ENCODE results near the gene NRCAM. TPM values are rescaled to one million over a fixed set of nuclear protein-coding genes. Genes with fewer than 3 reads are reported as not detected.

Gene NRCAM
- total and polyA plus RNA-seq, 2 of the 8 experiments (the other 6 are each of a cell fraction or from before 2014, with no cell fraction given): 2.7 to 3.8 TPM

DNA sequence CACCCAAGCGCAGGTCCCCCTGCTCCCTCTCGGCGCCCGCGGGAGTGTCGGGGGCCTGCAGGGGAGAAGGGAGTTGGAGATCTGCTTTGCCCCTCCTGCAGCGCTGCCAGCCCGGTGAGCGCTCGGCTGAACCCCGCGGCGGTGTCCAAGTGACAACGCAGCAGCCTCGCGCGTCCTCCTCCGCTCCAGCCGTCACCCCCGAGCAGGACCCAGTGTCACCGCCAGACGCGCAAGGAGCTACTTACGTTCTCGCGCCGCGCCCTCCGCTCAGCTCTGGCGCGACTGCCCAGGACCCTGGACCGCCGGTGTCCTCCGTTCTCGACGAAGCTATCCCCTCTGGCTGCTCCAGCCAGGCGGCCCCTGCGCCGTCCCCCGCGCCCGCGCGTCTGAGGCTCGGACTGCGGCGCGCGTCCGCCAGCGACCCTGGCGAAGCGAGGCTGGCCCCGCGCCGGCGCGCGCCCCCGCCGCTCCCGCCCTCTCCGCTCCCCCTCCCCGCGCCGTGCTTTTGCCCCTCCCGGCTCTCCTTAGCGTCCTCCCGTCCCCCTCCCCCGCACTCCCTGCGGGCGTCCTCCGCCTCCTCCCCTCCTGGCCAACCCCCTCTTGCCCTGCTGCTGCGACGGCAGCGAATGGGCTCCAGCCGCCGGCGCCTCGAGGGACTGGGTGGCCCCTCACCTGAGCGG lies at the start of gene NRCAM (continued):
- TF ChIP-seq, protein P1, sequence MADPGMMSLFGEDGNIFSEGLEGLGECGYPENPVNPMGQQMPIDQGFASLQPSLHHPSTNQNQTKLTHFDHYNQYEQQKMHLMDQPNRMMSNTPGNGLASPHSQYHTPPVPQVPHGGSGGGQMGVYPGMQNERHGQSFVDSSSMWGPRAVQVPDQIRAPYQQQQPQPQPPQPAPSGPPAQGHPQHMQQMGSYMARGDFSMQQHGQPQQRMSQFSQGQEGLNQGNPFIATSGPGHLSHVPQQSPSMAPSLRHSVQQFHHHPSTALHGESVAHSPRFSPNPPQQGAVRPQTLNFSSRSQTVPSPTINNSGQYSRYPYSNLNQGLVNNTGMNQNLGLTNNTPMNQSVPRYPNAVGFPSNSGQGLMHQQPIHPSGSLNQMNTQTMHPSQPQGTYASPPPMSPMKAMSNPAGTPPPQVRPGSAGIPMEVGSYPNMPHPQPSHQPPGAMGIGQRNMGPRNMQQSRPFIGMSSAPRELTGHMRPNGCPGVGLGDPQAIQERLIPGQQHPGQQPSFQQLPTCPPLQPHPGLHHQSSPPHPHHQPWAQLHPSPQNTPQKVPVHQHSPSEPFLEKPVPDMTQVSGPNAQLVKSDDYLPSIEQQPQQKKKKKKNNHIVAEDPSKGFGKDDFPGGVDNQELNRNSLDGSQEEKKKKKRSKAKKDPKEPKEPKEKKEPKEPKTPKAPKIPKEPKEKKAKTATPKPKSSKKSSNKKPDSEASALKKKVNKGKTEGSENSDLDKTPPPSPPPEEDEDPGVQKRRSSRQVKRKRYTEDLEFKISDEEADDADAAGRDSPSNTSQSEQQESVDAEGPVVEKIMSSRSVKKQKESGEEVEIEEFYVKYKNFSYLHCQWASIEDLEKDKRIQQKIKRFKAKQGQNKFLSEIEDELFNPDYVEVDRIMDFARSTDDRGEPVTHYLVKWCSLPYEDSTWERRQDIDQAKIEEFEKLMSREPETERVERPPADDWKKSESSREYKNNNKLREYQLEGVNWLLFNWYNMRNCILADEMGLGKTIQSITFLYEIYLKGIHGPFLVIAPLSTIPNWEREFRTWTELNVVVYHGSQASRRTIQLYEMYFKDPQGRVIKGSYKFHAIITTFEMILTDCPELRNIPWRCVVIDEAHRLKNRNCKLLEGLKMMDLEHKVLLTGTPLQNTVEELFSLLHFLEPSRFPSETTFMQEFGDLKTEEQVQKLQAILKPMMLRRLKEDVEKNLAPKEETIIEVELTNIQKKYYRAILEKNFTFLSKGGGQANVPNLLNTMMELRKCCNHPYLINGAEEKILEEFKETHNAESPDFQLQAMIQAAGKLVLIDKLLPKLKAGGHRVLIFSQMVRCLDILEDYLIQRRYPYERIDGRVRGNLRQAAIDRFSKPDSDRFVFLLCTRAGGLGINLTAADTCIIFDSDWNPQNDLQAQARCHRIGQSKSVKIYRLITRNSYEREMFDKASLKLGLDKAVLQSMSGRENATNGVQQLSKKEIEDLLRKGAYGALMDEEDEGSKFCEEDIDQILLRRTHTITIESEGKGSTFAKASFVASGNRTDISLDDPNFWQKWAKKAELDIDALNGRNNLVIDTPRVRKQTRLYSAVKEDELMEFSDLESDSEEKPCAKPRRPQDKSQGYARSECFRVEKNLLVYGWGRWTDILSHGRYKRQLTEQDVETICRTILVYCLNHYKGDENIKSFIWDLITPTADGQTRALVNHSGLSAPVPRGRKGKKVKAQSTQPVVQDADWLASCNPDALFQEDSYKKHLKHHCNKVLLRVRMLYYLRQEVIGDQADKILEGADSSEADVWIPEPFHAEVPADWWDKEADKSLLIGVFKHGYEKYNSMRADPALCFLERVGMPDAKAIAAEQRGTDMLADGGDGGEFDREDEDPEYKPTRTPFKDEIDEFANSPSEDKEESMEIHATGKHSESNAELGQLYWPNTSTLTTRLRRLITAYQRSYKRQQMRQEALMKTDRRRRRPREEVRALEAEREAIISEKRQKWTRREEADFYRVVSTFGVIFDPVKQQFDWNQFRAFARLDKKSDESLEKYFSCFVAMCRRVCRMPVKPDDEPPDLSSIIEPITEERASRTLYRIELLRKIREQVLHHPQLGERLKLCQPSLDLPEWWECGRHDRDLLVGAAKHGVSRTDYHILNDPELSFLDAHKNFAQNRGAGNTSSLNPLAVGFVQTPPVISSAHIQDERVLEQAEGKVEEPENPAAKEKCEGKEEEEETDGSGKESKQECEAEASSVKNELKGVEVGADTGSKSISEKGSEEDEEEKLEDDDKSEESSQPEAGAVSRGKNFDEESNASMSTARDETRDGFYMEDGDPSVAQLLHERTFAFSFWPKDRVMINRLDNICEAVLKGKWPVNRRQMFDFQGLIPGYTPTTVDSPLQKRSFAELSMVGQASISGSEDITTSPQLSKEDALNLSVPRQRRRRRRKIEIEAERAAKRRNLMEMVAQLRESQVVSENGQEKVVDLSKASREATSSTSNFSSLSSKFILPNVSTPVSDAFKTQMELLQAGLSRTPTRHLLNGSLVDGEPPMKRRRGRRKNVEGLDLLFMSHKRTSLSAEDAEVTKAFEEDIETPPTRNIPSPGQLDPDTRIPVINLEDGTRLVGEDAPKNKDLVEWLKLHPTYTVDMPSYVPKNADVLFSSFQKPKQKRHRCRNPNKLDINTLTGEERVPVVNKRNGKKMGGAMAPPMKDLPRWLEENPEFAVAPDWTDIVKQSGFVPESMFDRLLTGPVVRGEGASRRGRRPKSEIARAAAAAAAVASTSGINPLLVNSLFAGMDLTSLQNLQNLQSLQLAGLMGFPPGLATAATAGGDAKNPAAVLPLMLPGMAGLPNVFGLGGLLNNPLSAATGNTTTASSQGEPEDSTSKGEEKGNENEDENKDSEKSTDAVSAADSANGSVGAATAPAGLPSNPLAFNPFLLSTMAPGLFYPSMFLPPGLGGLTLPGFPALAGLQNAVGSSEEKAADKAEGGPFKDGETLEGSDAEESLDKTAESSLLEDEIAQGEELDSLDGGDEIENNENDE (IDR thresholded peaks at IDR 0.05; ENCODE audit: insufficient replicate concordance, low read length): no peak
- peak in 1 of 2 experiments; percentile 42; a peak in 1 of 3 replicates for TF ChIP-seq EP300 (IDR thresholded peaks at IDR 0.05; ENCODE audit: borderline replicate concordance in 1 of 2, low read depth in 2 of 2, low read length in 2 of 2)
- TF ChIP-seq CTBP2 (IDR thresholded peaks at IDR 0.05; ENCODE audit: borderline replicate concordance, insufficient read depth, insufficient read length, low read length): peak; percentile 72
- no peak for TF ChIP-seq SP4 (IDR thresholded peaks at IDR 0.05; ENCODE audit: low read length)
- TF ChIP-seq EGR1 (IDR thresholded peaks at IDR 0.05; ENCODE audit: borderline replicate concordance, low read depth, low read length): peak; percentile 91
- no peak for TF ChIP-seq GABPA (IDR thresholded peaks at IDR 0.05; ENCODE audit: borderline replicate concordance, insufficient read depth, low read length)
- TF ChIP-seq CHD2 (IDR thresholded peaks at IDR 0.05; ENCODE audit: low read length): no peak
- TF ChIP-seq, protein P2, sequence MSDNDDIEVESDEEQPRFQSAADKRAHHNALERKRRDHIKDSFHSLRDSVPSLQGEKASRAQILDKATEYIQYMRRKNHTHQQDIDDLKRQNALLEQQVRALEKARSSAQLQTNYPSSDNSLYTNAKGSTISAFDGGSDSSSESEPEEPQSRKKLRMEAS (IDR thresholded peaks at IDR 0.05): peak; percentile 65; the same call in 1 of the 2 replicates
- peak; percentile 44; the same call in 1 of the 2 replicates for TF ChIP-seq TBP (IDR thresholded peaks at IDR 0.05; ENCODE audit: low read depth, low read length)
- 0 out of 2 replicates have a peak, but pooled peaks have one; percentile 22 for TF ChIP-seq SP1 (IDR thresholded peaks at IDR 0.05; ENCODE audit: low read depth, low read length)

Data from H1 (cell line).